NCI-H2029 treated with DMSO at 0.1 percent for 48 hours (cell line): ENCODE data around the gene SIRT7.
"Not testable (repeated sequence)": the region's sequence is repeated elsewhere in the genome, so short reads cannot be mapped to it uniquely, and the experiment has no call there.

Experiments used
- DNase-seq: peaks from one replicate; lab custom pipeline; 2025; lab: John Stamatoyannopoulos, UW

The SIRT7 gene

DNA sequence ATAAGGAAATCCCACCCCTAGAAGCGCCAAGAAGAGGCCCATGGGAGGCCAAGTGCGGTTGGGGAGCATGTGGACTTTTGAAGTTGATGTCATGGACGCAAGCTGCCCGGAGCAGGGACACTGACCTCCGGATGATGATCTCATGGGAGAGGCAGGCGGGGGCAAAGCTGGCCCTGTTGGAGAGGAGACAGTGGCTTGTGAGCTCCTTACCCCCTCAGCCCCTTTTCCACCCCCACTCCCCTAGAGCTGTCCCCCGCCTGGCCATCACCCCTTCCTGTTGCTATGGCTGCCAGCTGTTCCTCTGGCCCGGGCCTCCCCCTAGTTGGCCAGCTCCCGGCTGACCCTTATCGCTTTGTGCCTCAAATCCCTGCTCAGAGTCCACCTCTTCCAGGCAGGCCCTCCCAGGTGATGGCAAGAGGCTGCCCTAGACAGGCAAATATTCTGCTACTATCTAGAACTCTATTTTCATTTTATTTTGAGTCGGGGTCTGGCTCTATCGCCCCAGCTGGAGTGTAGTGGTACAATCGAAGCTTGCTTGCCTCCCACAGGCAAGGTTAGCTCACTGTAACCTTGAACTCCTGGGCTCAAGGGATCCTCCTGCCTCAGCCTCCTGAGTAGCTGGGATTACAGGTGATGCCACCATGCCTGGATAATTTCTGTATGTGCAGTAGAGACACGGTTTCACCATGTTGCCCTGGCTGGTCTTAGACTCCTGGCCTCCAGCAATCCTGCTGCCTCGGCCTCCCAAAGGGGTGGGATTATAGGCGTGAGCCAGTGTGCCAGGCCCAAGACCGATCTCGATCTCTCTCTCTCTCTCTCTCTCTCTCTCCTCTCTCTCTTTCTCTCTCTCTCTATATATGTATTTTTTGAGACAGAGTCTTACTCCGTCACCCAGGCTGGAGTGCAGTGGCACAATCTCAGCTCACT lies 36.4 kb upstream of the SIRT7 start:
- DNase-seq: no peak

DNA sequence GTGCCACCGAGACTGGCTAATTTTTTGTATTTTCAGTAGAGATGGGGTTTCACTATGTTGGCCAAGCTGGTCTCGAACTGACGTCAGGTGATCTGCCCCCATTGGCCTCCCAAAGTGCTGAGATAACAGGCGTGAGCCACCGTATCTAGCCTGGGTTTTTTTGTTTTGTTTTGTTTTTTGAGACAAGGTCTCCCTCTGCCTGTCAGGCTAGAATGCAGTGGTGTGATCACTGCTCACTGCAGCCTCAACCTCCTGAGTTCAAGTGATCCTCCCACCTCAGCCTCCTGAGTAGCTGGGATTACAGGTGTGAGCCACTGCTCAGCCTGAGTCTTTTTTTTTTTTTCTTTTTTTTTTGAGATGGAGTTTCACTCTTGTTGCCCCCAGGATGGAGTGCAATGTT lies 35.5 kb upstream of the SIRT7 start:
- not testable (repeated sequence) for DNase-seq

DNA sequence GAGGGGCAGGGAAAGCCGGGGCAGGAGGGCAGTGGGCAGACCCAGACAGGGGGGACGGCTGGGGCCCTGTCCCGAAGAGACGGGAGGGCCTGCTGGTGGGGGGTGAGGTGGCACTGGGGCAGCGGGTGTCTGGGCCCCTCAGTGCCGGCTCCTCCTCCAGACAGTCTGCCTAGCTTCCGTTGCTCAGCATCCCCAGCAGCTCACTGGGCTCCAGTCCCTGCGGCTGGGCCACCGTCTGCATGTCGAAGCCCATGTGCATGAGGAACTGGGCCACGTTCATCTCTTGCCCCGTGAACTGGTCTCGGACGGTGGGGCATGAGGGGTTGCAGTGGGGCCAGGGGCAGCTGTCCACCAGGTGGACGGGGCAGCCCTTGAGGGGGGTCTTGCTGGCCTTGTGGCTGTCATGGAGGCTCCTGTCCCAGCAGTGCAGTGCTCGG lies 34.8 kb upstream of the SIRT7 start:
- DNase-seq: no peak

DNA sequence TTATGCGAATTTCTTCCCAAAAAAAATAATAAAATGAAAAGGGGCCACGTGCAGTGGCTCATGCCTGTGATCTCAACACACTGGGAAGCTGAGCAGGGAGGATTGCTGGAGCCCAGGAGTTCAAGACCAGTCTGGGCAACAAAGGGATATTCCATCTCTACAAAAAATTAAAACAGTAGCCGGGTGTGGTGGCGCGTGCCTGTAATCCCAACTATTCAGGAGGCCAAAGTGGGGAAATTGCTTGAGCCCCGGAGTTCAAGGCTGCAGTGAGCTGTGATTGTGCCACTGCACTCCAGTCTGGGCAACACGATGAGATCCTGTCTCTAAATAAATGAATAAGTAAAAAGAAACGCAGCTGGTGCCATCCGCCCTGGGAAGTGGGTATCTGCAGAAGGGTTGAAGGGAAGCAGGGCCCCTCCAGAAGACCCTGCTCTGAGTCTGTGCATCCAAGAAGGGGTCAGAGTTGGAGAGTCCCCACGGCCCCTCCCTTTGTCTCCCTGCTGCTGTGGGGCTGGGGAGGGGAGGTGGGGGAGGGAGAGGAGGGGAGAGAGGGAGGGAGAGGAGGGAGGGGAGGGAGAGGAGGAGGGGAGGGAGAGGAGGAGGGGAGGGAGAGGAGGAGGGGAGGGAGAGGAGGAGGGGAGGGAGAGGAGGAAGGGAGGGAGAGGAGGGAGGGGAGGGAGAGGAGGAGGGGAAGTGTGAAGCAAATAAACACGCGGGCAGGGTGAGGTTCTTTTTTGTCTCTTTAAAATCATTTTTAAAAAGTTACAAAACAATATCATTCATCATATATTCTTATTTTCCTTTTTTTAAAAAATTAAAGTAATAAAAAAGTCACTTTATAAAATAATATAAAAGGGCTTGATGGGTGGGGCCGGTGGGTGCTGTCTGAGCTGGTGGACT lies 34.1 kb upstream of the SIRT7 start:
- DNase-seq: no peak

DNA sequence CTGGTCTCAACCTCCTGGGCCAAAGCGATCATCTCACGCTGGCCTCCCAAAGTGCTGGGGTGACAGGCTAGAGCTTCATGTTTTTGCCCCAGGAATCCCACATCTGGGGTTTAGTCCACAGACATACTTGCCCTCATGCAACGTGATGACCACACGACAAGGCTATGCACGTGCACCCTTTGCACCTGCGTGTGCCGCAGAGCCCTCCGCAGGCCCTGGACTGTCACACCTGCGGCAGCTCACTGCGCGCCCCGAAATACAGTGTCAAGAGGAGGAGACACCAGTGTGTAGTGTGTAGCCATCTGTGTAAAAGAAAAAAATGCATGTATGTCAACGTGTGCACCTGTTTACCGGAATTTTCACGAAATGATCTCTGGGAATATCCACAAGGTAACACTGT lies 32.5 kb upstream of the SIRT7 start:
- DNase-seq: no peak

DNA sequence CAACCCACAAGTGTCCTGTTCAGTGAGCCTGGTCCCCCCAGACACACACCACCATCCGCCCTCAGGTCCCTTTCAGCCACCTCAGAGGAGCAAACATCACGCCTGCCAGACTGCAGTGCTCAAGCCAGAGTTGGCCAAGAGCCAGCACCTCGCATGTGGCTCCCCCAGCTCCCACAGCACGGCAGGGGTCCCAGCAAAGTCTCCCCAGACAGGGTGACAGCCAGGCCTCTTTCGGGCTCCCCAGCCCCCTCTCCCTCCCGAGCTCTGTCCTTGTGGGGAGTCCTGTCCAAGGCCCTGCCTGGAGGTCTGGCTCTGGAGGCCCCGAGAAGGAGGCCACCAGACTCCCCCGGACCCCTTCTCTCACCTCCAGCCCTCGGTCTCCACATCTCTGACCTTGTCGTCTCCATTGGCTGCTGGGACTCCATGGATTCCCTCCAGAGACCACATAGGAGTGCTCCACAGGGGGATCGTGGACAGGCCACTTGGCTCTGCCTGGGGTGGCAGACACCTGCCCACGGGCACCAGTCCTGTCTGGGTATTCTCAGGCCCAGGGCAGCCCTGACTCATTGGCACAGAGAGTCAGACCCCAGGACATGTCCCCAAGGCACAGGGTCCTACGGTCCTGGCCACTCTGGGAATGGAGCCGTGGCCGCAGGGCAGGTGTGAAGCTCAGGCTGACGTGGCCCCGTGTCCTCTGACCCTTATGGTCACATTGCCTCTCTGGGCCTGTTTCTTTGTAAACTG lies 30.8 kb upstream of the SIRT7 start:
- DNase-seq: no peak

DNA sequence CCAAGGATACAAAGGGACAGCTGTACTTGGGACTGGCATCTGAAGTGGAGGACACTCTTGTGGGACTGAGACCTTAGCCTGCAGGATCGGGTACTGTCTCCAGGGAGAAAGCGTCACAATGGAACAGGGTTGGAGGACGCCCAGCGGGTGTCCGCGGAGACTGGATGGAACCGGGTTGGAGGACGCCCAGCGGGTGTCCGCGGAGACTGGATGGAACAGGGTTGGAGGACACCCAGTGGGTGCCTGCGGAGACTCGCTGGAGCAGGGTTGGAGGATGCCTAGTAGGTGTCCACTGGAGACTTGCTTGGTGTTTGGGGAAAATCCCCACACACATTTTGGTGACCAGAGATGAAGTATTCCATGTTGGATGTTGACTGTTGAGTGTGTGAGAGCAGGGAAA lies 29.2 kb upstream of the SIRT7 start, which contains the start of gene MYADML2:
TSS of gene MYADML2 (minus strand) at position 45 of the 400 bp plus-strand sequence. CDS start 5,492 bp downstream, outside the sequence.
- DNase-seq: no peak

DNA sequence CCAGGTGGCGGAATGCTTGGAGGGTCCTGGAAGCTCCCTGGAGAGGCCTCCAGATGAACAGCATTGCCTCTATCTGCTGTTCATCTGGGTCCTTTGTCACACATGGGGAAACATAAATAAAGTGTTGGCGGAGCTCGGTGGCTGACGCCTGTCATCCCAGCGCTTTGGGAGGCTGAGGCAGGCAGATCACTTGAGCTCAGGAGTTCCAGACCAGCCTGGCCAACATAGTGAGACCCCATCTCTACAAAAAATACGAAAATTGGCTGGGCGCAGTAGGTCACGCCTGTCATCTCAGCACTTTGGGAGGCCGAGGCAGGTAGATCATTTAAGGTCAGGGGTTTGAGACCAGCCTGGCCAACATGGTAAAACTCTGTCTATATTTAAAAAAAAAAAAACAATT lies 26.9 kb upstream of the SIRT7 start:
- DNase-seq: no peak

DNA sequence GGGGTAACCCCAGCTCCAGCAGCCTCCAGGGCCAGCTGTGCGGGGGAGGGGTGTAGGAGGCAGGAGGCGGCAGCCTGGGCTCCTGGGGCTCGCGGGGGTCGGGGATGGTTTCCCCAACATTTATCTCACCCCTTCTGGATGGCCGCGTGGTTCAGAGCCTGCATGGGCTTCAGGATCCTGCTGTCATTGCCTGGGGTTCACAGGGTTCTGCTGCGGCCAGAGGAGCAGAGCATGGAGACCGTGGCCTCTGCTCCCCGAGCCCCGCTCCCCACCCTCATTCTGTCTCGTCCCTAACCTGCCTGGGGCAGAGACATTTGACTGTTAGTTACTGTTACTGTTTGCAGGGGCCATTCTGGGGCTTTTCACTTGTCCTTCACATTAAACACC lies 24.2 kb upstream of the SIRT7 start:
- no peak for DNase-seq

DNA sequence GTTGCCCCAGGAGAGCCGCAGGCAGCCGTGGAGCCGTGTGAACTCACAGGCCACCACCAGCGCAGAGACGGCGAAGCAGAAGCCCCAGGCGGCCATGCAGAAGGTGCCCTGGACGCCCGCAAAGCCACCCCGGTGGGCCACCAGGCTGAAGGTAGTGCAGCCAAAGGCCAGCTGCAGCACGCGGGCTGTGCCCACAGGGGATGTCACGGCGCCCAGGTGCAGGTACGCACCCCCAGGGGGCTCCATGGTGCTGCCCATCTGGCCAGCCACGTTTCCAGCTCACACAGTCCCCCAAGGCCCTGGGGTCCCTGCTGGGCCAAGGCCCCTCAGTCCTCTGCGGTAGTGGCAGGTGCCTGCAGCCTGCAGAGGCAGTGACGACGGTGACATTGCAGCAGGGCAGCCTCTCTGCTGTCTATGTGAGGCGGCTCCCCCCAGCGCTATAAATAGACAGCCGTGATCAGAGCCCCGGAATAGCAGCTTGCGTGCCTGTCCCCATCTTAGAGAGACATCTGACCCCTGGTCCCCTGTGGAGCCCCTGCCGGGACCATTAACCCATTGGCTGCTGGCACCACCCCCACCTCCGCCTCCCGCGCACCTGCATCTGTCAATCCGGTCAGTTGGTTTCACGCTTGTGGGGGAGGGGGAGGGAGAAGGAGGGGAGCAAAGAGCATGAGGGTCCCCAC lies 23.6 kb upstream of the SIRT7 start:
- DNase-seq: no peak

DNA sequence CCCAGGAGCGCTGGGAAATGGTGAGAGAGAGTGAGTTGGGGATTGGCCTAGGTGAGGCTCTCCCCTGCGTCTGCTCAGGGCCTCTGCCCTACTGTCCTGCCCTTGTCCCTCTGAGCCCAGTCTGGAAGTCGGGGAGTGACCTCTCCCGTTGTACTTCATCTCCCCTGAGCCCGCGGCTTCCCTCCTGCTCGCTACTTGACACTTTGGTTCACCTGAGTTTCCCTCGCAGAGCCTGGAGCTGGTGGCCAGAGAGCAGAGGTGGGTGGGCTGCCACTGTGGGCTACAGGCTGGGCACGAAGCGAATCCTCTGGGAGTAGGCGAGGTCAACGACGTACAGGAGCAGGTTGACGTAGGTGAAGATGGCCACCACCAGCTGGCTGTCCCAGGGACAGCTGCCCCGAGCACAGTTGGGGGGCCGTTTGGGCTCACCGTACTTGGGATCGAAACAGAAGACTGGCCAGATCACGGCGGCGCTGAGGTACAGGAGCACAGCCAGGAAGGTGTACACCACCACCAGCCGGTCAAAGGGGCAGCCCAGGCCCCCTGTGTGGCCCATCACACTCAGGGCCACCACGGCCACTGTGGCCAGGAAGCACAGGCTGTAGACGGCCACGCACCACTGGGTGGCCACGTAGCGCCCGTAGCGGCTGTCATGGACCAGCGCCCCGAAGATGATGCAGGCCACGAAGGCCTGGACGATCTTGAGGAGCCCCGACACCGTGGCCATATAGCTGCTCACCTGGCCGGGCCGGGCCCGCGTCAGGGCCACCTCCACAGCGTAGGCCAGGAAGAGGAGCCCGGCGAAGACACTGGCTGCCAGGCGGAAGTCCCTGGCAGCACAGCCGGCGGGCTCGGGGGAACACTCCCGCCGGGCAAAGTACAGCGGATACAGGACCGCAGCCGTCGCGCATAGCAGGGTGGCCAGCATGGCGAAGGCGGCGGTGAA lies 22.8 kb upstream of the SIRT7 start:
- DNase-seq: no peak

DNA sequence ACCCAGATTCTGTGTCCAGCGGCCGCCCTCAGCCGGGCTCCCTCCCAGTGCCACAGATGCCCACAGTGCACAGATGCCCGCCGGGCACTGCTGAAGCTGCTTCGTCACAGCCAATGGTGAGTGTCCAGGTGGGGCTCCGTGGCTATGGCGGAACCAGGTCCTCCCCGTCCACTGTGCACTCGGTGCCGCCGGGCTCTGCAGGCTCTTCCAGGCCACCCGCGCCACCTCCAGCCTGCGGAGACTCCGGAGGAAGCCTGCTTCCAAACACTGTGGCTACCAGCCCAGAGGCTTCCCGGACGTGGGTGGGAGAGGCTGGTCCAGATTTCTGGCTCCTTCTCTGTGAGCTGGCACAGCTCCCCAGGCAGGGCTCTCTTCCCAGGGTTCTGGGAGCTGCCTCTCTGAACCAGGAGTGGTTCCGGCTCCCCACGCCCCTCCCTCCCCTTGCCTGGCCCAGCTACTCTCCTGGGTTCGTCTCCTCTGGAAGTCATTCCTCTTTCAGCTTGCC lies 22.0 kb upstream of the SIRT7 start:
- DNase-seq: no peak

DNA sequence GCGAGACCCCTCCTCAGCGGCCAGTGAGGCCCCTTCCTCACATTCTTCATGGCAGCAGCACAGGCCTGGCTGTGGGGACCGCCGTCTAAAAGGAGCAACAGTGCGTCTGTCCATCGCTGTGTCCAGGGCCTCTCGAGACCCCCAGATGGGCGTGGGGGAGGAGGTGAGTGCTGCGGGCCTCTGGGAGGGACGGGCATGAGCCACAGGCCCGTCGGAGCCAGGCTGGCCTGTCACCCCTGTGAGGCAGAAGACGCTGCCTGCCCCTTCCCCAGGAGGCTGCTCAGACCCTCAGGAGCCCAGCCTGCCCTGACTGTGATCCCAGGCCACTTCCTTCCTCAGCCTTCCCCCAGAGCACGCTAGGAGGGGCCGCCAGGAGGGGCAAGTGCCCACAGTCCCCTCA lies 21.2 kb upstream of the SIRT7 start:
- no peak for DNase-seq

DNA sequence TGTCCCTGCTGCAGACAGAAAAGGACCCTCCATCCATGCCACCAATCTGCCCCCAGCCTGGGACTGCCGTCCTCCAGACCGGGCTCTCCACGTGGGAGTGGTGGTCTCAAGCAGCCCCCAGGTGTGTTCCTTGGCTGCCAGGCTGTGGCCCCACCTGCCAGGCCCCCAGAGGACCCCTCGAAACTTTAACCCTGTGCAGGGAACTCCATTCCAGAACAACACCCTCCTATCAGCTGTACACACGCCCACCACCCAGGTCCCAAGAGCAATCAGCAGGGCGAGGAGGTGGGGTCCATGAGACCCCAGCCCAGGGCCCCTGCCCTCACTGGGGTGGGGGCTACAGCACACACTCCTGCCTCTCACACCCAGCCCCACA lies 17.7 kb upstream of the SIRT7 start:
- no peak for DNase-seq

DNA sequence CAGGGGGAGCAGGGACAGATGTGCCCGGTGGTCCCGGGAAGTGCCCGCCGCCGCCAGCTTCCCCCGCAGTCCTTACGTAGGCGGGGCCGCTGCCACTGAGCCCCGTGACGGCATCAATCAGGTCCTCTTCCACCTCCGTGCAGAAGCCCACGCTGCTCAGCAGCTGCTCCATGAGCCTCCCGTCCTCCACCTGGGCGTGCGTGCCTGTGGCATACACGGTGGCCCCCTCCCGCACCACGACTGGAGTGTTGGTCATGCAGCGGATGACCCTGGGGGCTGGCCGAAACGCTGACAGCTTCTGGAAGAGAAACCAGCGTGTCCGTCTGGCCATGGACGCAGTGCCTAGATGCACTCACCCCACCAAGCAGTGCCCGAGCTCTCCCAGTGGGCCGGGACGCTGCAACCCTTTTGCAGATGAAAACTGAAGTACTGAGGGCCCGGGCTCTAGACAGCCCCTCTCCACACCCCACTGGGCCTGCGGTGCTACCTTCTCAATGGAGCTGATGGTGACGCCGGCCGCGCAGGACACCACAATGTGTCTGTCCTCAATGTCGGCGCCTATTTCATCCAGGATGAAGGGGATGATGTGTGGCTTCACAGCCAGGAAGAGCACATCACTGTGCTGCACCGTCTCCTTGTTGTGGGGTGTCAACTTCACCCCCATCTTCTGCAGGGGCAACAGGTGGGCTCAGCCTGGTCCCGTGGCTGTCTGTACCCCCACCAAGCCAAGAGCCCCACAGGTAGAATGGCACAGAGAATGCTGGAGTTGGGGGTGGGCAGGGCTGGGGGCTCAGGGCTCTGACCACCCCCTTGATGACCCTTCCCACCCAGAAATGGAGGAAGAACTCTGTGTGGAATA lies 17.1 kb upstream of the SIRT7 start:
- no peak for DNase-seq

DNA sequence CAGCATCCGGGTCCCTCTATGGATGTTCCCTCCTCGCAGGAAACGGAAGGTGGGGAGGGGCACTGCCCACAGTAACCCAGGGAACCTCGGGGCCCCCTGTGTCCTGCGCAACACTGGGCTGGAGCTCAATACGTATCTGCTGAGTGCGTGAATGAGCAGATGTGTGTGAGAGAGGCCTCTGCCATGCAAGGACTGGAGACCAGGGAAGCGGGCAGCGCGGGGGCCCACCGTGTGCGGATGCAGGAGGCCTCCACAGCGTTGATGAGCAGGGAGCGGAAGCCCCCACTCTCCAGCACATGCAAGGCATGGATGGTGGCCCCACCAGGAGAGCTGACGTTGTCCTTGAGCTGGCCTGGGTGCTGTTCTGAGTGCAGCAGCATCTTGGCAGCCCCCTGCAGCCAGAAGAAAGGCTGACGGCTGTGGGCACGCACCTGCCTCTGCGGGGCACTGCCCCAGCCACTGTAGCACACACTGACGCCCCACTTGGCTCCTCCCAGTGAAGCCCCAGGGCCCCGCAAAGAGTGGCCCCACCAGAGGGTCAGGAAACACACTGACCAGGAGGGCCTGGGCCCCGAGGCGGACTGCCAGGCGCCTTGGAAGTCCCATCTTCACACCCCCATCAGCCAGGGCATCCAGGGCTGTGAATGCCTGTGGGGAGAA lies 16.3 kb upstream of the SIRT7 start:
- DNase-seq: no peak

DNA sequence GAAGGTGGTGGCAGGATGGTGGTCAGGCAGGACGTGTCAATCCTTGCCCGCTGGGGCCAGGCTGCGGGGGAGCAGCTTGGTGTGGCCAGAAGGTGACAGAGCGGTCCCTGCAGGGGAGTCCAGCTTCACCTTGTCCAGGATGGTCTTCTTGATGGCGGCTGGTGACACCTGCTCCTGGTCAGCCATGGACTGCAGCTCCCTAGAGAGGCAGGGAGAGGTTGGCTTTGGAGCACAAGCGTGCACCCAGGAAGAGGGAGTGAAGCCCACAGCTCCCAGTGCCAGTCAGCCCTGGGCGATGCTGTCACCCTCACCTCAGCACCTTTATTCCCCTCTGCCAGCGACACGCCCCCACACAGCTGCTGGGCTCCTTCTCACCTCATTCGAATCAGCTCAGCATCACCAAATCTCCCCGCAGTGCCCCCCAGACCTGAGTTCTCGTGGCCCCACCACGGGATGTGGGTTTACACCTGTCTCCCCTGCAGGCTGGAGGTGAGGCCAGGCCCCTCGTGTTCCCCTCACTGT lies 15.3 kb upstream of the SIRT7 start:
- DNase-seq: no peak

DNA sequence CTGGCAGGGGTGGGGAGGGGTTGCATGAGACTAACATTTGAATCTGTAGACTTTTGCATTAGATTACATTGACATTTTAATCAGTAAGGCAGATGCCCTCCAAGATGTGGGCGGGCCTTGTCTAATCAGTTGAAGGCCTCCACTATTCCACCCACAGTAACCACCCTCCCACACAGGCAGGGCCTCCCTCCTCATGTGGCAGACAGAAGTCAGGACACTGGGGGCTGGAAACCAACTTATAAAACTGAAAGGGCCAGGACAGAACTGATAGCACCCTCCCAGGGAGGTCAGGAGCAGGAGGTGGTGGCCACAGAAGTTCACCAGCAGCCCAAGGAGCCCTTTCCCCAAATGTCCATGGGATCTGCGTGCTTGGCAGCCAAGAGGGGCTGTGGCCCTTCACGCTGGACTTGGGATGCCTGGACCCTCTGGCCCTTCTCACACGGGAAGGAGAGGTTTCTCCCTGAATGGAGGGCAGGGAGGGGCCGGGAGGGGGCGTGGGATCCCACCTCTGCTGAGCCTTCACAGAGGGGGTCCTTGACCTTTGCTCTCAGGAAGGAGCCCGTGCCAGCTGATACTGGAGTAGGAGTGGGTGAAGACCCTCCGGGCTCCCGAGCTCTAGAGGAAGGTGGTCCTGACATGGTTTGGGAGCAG lies 14.5 kb upstream of the SIRT7 start:
- DNase-seq: peak; percentile 17
